DND-41 (cell line): ENCODE data around the gene B3GAT2.

Source experiments
- ATAC-seq: fragments of 200-7000 bp; cut with Tn5 transposase; 3 replicates; pipeline ENCODE4 v1.9.1; 2021; ENCODE audit warnings: low read depth; ENCODE audit not compliant: insufficient read depth
- DNase-seq: peaks from one replicate; pipeline ENCODE4 v3.0.0-alpha.2; 2020
- H2AFZ ChIP-seq: 2 replicates; pipeline ENCODE4 v1.6.0; 2012; ENCODE audit warnings: low read depth, low read length
- H3K27ac ChIP-seq: 2 replicates; pipeline ENCODE4 v1.5.1; 2012; ENCODE audit warnings: low read length, inconsistent platforms
- H3K27me3 ChIP-seq: fragments of 200-600 bp; sonication (generic); 2 replicates; pipeline ENCODE4 v1.6.0; 2012; ENCODE audit warnings: low read length, mild to moderate bottlenecking, inconsistent platforms; ENCODE audit not compliant: insufficient read depth, poor library complexity
- H3K36me3 ChIP-seq: 2 replicates; pipeline ENCODE4 v1.5.1; 2012; ENCODE audit warnings: low read length, inconsistent platforms; ENCODE audit not compliant: insufficient read depth
- H3K4me1 ChIP-seq: 2 replicates; pipeline ENCODE4 v1.5.1; 2012; ENCODE audit warnings: mild to moderate bottlenecking, low read length; ENCODE audit not compliant: insufficient read depth
- H3K4me2 ChIP-seq: 2 replicates; pipeline ENCODE4 v1.6.0; 2012; ENCODE audit warnings: mild to moderate bottlenecking, moderate library complexity, low read length, inconsistent platforms; ENCODE audit not compliant: insufficient read depth
- H3K4me3 ChIP-seq, 2 experiments: fragments of 200-600 bp in 1 of 2; shearing (Covaris generic) in 1 of 2; 2 replicates each; pipeline ENCODE4 v1.5.1; 2012 to 2016; ENCODE audit warnings: inconsistent platforms in 2 of 2, low read length in 2 of 2, mild to moderate bottlenecking in 2 of 2, low read depth in 1 of 2, moderate library complexity in 1 of 2
- H3K79me2 ChIP-seq: 2 replicates; pipeline ENCODE4 v1.6.0; 2012; ENCODE audit warnings: low read length, inconsistent platforms; ENCODE audit not compliant: insufficient read depth
- H3K9ac ChIP-seq: 2 replicates; pipeline ENCODE4 v1.6.0; 2012; ENCODE audit warnings: low read depth, mild to moderate bottlenecking, inconsistent platforms, low read length, moderate library complexity
- H3K9me3 ChIP-seq: 2 replicates; pipeline ENCODE4 v1.5.1; 2012; ENCODE audit warnings: low read length, moderate library complexity, mild to moderate bottlenecking, inconsistent platforms; ENCODE audit not compliant: insufficient read depth, severe bottlenecking
- H4K20me1 ChIP-seq: 2 replicates; pipeline ENCODE4 v1.6.0; 2012; ENCODE audit warnings: low read length; ENCODE audit not compliant: insufficient read depth
- EZH2 ChIP-seq: IDR thresholded peaks from 3 replicates; pipeline ENCODE4 v1.6.1; 2012; ENCODE audit warnings: borderline replicate concordance, low read depth, mild to moderate bottlenecking, moderate library complexity, low read length, inconsistent platforms; ENCODE audit not compliant: severe bottlenecking
- TF ChIP-seq, protein P1 (sequence below): IDR thresholded peaks from 2 replicates; pipeline ENCODE4 v1.5.1; 2012; ENCODE audit warnings: borderline replicate concordance, low read length, moderate library complexity, mild to moderate bottlenecking; ENCODE audit not compliant: poor library complexity, severe bottlenecking; ENCODE audit errors: extremely low read depth

Gene B3GAT2

GRCh38 chr6:70860045-70860444 lies 96.8 kb downstream of the B3GAT2 start:
- peaks cover 37% of the 10 kb centered on the region; the same call in 1 of the 2 replicates for H3K36me3 ChIP-seq
- no peak for ATAC-seq
- H4K20me1 ChIP-seq = no peaks in the 10 kb centered on the region
- no peaks in the 10 kb centered on the region for H3K79me2 ChIP-seq
- H3K9me3 ChIP-seq = no peaks in the 10 kb centered on the region
- H3K4me2 ChIP-seq = no peak overlapping the region
- no peak for DNase-seq
- no peaks in the 10 kb centered on the region for H3K4me1 ChIP-seq
- no peaks in the 10 kb centered on the region for H3K27me3 ChIP-seq
- no peak overlapping the region for H3K27ac ChIP-seq
- H3K9ac ChIP-seq = no peak overlapping the region
- no peak overlapping the region for H2AFZ ChIP-seq
- H3K4me3 ChIP-seq = no peak overlapping the region
- TF ChIP-seq, protein P1, sequence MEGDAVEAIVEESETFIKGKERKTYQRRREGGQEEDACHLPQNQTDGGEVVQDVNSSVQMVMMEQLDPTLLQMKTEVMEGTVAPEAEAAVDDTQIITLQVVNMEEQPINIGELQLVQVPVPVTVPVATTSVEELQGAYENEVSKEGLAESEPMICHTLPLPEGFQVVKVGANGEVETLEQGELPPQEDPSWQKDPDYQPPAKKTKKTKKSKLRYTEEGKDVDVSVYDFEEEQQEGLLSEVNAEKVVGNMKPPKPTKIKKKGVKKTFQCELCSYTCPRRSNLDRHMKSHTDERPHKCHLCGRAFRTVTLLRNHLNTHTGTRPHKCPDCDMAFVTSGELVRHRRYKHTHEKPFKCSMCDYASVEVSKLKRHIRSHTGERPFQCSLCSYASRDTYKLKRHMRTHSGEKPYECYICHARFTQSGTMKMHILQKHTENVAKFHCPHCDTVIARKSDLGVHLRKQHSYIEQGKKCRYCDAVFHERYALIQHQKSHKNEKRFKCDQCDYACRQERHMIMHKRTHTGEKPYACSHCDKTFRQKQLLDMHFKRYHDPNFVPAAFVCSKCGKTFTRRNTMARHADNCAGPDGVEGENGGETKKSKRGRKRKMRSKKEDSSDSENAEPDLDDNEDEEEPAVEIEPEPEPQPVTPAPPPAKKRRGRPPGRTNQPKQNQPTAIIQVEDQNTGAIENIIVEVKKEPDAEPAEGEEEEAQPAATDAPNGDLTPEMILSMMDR = no peak
- TF ChIP-seq EZH2 = no peak

- H3K9me3 ChIP-seq = no peaks in the 10 kb centered on the region
- no peak for TF ChIP-seq EZH2
- TF ChIP-seq, protein P1 = no peak
- H3K9ac ChIP-seq = no peak overlapping the region
- no peaks in the 10 kb centered on the region for H3K27me3 ChIP-seq
- H3K4me1 ChIP-seq = no peaks in the 10 kb centered on the region
- DNase-seq (no peak), ATAC-seq (no peak)
- no peaks in the 10 kb centered on the region for H3K79me2 ChIP-seq
- H4K20me1 ChIP-seq = no peaks in the 10 kb centered on the region
- H3K27ac ChIP-seq = no peak overlapping the region
- H2AFZ ChIP-seq = no peak overlapping the region
- H3K4me2 ChIP-seq = no peak overlapping the region
- H3K36me3 ChIP-seq = peaks cover 42% of the 10 kb centered on the region; the same call in 1 of the 2 replicates
- no peak overlapping the region for H3K4me3 ChIP-seq
These were observed 99.3 kb downstream of the B3GAT2 start for GRCh38 chr6:70857387-70858077.

DNA sequence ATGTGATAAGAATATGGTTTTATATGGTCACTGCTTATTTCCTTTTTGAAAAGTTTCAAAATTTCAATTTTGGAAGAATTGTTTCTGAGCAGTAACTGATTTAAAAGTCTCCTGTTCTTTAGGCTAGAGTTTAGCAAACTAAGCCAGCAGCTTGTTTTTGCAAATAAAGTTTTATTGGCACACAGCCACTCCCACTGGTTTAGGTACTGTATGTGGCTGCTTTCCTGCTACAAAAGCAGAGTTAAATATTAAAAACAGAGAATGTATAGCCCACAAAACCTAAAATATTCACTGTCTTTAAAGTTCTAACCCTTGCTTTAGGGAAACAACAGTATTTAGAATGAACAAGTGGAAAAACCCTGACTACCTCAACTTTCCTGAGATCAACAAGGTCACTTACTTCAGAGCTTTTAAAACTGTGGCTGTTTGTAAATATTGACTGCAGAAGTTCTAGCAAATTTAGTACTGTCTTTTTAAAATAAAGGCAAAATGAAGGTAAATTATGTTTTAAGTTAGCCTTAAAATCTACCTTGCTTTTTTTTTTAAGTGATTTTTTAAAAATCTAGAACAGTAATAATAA lies 104.1 kb downstream of the B3GAT2 start:
- no peaks in the 10 kb centered on the region for H4K20me1 ChIP-seq
- ATAC-seq (no peak), DNase-seq (no peak)
- H3K36me3 ChIP-seq = peaks cover 11% of the 10 kb centered on the region; the same call in 1 of the 2 replicates
- H3K79me2 ChIP-seq = no peaks in the 10 kb centered on the region
- no peak overlapping the region for H3K4me2 ChIP-seq
- H3K9me3 ChIP-seq = no peaks in the 10 kb centered on the region
- no peak overlapping the region for H2AFZ ChIP-seq
- no peak for TF ChIP-seq EZH2
- TF ChIP-seq, protein P1 = no peak
- no peak overlapping the region for H3K9ac ChIP-seq
- H3K27me3 ChIP-seq = no peaks in the 10 kb centered on the region
- no peak overlapping the region for H3K27ac ChIP-seq
- no peaks in the 10 kb centered on the region for H3K4me1 ChIP-seq
- no peak overlapping the region for H3K4me3 ChIP-seq
